ENCODE results near the gene RIOK3. TPM values are rescaled to one million over a fixed set of nuclear protein-coding genes. Genes with fewer than 3 reads are reported as not detected.

RIOK3 gene
- total RNA-seq, 2 donors from 2014 or later: 57.3 to 60.6 TPM

DNA sequence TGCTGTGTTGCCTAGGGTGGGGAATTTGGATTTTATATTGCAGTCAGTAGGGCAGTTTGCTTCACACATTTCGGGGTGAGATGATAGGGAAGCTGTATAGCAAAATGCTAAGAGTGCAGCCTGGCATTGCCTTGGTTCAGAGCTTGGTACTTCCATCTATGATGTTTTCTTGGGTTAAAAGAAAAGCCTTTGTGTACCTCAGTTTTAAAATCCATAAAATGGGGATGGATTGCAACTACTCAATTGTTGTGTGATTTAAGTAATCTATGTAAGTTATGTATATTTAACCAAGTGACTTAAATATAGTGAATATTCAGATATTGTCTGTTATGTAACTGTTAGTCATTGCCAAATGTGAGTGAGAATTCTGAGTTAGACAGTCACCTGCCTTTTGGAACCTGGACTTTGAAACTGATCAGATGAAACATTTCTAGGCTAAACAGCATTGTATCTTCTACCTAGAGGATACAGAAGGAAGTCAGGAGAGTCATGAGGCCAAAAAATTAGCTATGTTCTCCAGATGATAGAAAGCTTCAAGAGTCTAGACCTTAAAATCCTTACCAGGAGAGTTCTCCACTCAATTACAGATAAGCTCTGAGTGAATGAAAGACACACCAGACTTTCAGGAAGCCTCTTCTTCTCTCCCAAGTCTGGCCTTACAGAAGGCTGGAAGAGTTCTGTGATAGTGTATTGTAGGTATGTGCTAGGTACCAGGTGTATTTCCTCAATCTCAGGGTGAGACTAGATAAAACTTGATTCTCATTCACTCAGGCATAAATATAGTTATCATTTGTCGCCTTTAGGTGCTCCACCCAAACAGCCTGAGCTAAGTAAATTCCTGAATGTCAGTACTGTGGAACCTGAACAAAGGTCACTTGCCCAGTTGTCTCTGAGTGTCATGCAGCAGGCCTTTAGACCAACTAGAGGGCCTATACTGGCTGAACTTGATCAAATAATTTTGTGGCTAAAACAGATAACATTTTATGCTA, 7.5 kb downstream of the RIOK3 start:
- Histone ChIP-seq H3K36me3 (replicated peaks in 1 of 2; ENCODE audit: insufficient read depth in 1 of 2, low read depth in 2 of 2) (peaks cover 0 to 17% of the 10 kb centered on the region in 2 donors), H3K4me1 (peaks cover 50% of the 10 kb centered on the region), H3K4me3 (no peak overlapping the region), H3K27me3 (no peaks in the 10 kb centered on the region), H3K9me3 (no peaks in the 10 kb centered on the region), H3K27ac (peak overlapping the region in 1 of 4 donors; percentile 28)
- DNase-seq: no peak
- ATAC-seq: no peak
- TF ChIP-seq, protein P1, sequence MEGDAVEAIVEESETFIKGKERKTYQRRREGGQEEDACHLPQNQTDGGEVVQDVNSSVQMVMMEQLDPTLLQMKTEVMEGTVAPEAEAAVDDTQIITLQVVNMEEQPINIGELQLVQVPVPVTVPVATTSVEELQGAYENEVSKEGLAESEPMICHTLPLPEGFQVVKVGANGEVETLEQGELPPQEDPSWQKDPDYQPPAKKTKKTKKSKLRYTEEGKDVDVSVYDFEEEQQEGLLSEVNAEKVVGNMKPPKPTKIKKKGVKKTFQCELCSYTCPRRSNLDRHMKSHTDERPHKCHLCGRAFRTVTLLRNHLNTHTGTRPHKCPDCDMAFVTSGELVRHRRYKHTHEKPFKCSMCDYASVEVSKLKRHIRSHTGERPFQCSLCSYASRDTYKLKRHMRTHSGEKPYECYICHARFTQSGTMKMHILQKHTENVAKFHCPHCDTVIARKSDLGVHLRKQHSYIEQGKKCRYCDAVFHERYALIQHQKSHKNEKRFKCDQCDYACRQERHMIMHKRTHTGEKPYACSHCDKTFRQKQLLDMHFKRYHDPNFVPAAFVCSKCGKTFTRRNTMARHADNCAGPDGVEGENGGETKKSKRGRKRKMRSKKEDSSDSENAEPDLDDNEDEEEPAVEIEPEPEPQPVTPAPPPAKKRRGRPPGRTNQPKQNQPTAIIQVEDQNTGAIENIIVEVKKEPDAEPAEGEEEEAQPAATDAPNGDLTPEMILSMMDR (IDR thresholded peaks at IDR 0.05): no peak
- TF ChIP-seq POLR2A (IDR thresholded peaks at IDR 0.05): no peak
- intact Hi-C loops (cut with DNase I): no loop called here
- 43 to 49% methylated on average over 2 of the region's 2 CpGs for WGBS, 2 donors

DNA sequence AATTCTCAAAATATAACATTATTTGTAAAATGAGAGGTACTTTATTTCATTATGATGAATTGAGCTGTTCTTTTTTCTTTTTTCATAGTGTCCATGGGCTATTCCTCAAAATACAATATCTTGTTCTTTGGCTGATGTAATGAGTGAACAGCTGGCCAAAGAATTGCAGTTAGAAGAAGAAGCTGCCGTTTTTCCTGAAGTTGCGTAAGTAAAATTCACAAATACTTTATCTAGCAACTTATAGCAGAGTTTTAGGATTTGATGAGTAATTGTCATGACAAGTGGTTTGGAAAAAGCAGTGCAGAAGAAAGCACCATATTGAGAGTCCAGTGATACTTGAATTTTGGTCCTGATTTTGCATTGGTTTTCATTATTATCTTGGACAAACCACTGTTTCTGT, 9.8 kb downstream of the RIOK3 start:
- Histone ChIP-seq H3K4me3 (no peak overlapping the region), H3K27ac (no peak overlapping the region), H3K36me3 (replicated peaks in 1 of 2; ENCODE audit: insufficient read depth in 1 of 2, low read depth in 2 of 2) (peaks cover 0 to 25% of the 10 kb centered on the region in 2 donors), H3K27me3 (no peaks in the 10 kb centered on the region), H3K9me3 (no peaks in the 10 kb centered on the region), H3K4me1 (peaks cover 33% of the 10 kb centered on the region)
- no peak for ATAC-seq
- WGBS, 2 donors: 59 to 72% methylated on average over 2 of the region's 2 CpGs
- TF ChIP-seq POLR2A (IDR thresholded peaks at IDR 0.05): no peak
- TF ChIP-seq, protein P1 (IDR thresholded peaks at IDR 0.05): no peak
- DNase-seq: no peak
- intact Hi-C loops (cut with DNase I): no loop called here

DNA sequence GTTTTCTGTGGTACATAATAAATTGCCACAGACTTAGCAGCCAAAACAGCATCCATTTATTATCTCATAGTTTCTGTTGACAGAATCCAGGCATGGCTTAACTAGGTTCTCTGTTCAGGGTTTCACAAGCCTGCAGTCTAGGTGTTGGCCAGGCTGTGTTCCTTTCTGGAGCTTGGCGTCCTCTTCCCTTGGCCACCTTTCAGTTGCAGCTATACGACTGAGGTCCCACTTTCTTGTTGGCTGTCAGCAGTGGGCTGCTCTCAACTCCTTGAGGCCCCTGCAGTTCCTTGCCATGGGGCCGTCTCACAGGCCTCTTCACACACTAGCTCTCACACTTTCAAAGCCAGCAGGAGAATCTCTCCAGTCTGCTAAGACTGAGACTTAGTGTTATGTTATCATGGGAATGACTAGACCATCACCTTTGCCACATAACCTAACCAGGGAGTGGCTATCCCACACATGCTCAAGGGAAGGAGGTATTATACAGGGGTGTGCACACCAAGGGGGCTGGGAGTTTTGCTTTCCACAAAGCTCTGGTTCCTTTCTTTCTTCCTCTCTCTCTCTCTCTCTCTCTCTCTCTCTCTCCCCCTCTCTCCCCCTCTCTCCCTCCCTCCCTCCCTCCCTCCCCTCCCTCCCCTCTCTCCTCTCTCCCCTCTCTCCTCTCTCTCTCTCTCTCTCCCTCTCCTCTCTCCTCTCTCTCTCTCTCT, 15.8 kb downstream of the RIOK3 start:
- Histone ChIP-seq H3K27me3 (no peaks in the 10 kb centered on the region), H3K9me3 (no peaks in the 10 kb centered on the region), H3K4me1 (peaks cover 8% of the 10 kb centered on the region), H3K36me3 (replicated peaks in 1 of 2; ENCODE audit: insufficient read depth in 1 of 2, low read depth in 2 of 2) (peaks cover 13 to 50% of the 10 kb centered on the region in 2 donors), H3K4me3 (no peak overlapping the region), H3K27ac (peak overlapping the region in 3 of 4 donors; percentile 27 to 38 (median 28))
- DNase-seq: peak in 3 of 4 donors; percentile 14 to 23 (median 14)
- intact Hi-C loops (cut with DNase I): no loop called here
- no peak for TF ChIP-seq POLR2A (IDR thresholded peaks at IDR 0.05)
- TF ChIP-seq, protein P1 (IDR thresholded peaks at IDR 0.05): no peak
- WGBS, 2 donors: 62 to 67% methylated on average over 3 of the region's 3 CpGs
- ATAC-seq: peak; percentile 58

- Histone ChIP-seq H3K27me3 (no peaks in the 10 kb centered on the region), H3K9me3 (no peaks in the 10 kb centered on the region), H3K36me3 (replicated peaks in 1 of 2; ENCODE audit: insufficient read depth in 1 of 2, low read depth in 2 of 2) (peaks cover 13 to 53% of the 10 kb centered on the region in 2 donors), H3K27ac (no peak overlapping the region), H3K4me3 (no peak overlapping the region), H3K4me1 (peaks cover 8% of the 10 kb centered on the region)
- 90 to 93% methylated on average over 2 of the region's 2 CpGs for WGBS, 2 donors
- intact Hi-C loops (cut with DNase I): no loop called here
- DNase-seq: no peak
- ATAC-seq: no peak
- no peak for TF ChIP-seq POLR2A (IDR thresholded peaks at IDR 0.05)
- TF ChIP-seq, protein P1 (IDR thresholded peaks at IDR 0.05): no peak
Observed at GRCh38 chr18:23470620-23471387, 17.7 kb downstream of the RIOK3 start.
